ENCODE results near the gene KRT40.
A peak's percentile ranks its signal among the peaks of the same experiment; 100 is the strongest.

KRT40 gene

GRCh38 chr17:40951011-40951622, 33.0 kb downstream of the KRT40 start:
- no peak for DNase-seq

- no peak for DNase-seq
These were observed 34.0 kb downstream of the KRT40 start for GRCh38 chr17:40950176-40950575.

DNA sequence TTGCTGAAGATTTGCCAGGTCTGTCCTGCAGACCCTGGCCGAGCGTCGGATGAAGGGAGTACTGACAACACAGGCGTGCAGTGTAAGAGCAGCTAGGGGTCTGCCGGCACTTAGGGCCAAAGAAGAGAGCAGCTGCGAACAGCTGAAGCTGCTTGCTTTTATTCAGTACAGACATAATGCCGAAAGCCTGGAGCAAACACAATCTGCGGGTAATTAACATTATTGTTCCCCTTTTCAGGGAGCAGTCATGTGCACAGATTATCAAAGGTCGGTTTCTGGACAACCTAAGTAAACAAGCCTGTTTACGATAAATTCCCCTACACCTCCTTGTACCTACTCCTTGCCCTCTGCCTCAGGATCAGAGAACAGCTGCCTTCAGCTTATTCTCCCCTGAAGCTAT, 34.7 kb downstream of the KRT40 start:
- no peak for DNase-seq

DNA sequence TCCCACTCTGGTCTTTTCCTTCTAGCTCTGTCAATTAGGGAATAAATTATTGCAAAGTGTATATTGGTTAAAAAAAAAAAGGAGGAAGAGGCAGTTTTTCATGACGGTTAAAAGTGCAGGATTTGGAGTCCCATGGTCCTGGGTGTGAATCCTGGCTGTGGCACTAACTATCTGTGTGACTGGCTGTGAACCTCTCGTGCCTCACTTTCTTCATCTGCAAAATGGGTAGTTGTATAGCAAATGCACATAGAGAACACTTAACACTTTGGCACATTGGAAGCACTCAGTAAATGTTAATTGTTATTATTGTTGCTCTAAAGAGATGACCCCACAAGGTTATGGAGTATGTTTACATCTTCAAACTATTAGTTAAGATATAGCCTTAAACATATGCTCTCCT, 36.2 kb downstream of the KRT40 start:
- no peak for DNase-seq

DNA sequence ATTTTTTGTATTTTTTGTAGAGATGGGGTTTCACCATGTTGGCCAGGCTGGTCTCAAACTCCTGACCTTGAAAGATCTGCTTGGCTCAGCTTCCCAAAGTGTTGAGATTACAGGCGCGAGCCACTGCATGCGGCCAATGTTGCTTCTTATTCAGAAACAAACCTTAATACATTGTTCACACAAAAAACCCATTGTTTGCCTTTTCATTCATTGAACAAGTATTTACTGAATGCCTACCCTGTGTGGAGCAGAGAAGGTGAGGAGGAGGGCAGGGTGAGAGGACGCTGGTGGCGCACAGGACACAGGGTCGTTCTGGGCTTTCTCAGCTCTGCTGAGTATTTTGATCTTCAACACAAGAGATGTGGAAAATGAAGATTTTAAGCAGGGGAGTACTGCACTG, 38.7 kb downstream of the KRT40 start:
- DNase-seq, result no peak

- no peak for DNase-seq
These were observed 39.6 kb downstream of the KRT40 start for GRCh38 chr17:40944531-40944930.

- DNase-seq, result no peak
These were observed 41.6 kb downstream of the KRT40 start for GRCh38 chr17:40942553-40942952.

DNA sequence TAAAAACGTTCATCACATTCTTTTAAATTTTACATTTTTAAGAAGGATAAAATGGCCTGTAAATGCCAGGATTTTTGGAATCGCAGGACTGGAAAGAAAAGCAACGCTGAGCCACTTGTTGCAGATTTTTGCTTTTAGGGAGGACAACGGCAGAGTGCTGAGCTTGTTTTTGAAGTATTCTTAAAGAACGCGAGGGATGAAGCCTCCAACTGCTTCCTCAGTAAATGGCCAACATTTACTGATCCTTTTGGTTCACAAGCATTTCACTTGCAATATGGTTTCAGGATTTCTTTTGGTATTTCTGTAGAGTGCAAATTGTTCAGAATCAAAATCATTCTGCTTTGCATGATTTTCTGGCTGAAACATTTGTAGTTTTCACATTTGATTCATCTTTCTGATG, 43.9 kb downstream of the KRT40 start:
- no peak for DNase-seq

DNA sequence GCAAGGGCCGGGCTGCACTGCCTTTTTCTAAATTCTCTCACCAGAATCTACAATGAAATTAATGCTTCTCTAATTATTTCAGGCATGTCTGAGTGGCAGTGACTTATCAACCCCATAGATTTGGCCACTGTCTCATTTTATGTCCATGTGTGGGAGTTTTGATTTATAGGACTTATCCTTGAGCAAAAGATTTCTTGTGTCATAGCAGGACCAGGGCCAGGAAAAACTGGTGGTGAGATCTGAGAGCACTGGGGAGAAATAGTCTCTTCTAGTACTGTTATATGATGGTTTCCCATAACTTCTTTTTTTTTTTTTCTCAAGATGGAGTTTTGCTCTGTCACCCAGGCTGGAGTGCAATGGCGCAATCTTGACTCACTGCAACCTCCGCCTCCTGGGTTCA, 45.1 kb downstream of the KRT40 start:
- no peak for DNase-seq

GRCh38 chr17:40937384-40937819, 46.7 kb downstream of the KRT40 start, which contains the start of gene KRT23:
TSS of gene KRT23 (minus strand) at chr17:40937646. CDS start at chr17:40936603, 1,043 bp downstream.
- no peak for DNase-seq

- no peak for DNase-seq
These were observed 47.1 kb downstream of the KRT40 start for GRCh38 chr17:40936976-40937375.

- peak; percentile 46 to 65 for DNase-seq
These were observed 47.6 kb downstream of the KRT40 start for GRCh38 chr17:40936437-40936971.

GRCh38 chr17:40935624-40936023, 48.5 kb downstream of the KRT40 start:
- no peak for DNase-seq

GRCh38 chr17:40932608-40933007, 51.5 kb downstream of the KRT40 start:
- DNase-seq, result no peak

DNA sequence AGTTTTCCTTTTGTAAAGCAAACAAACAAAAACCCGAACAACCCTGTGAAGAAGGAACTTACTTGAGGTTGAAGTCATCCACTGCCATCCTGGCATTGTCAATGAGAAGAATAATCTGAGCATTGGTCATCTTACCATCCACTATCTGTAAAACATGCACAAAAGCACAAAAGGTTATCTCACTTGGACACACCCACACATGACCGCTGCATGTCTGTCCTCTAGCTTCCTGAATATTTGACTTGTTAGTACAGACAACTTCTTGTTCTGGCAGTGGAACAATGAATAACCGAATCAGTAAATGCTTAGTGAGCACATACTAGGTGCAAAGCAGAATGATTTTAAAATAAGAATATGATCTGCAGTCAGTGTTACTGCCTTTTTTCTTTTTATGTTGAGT, 52.8 kb downstream of the KRT40 start:
- peak; percentile 46 to 52 for DNase-seq

All from inflammatory macrophage (primary cell).